ENCODE data around the gene NSUN2.

DNA sequence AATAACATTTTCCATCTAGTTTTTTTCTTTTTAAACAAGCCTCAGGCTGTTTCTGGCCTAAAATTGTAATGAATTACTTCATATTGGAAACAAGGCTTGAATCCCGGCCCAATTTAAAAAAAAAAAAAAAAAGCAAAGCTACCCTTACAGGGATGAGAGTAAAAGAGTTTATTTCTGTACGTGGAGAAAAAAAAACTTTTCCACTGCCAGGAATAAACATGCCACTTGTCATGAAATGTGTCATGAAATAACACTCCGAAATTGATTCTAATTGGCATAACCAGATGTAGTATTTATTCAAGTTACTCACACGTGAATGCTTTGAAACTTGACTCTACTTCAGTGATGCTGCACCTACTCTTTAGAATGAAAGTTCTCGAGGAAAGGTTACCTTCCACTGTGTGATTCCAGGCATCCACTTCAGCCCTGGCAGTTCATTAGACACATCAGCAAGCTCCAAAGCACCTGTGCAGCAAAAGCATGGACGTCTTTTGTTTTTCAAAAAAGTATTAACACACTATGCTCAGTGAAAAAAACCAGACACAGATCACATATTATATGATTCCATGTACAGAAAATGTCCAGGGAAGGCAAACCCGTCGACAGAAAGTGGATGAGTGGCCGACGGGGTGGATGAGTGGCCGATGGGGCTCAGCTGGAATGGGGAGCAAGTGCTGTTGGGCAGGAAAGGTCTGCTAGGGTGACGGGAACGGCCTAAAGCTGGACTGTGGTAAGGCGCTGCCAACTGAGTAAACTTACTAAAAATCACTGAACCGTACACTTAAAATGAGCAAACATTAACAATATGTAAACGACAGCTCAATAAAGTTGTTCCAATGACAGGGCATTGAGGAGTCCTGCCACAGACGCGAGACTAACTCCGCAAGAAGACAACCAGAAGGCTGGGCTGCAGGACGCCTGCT, 21.2 kb downstream of the NSUN2 start:
- TF ChIP-seq, protein P1, sequence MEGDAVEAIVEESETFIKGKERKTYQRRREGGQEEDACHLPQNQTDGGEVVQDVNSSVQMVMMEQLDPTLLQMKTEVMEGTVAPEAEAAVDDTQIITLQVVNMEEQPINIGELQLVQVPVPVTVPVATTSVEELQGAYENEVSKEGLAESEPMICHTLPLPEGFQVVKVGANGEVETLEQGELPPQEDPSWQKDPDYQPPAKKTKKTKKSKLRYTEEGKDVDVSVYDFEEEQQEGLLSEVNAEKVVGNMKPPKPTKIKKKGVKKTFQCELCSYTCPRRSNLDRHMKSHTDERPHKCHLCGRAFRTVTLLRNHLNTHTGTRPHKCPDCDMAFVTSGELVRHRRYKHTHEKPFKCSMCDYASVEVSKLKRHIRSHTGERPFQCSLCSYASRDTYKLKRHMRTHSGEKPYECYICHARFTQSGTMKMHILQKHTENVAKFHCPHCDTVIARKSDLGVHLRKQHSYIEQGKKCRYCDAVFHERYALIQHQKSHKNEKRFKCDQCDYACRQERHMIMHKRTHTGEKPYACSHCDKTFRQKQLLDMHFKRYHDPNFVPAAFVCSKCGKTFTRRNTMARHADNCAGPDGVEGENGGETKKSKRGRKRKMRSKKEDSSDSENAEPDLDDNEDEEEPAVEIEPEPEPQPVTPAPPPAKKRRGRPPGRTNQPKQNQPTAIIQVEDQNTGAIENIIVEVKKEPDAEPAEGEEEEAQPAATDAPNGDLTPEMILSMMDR (conservative IDR thresholded peaks at IDR 0.05; ENCODE audit: low read depth in 2 of 2) = no peak
- TF ChIP-seq EZH2phosphoT487 (IDR thresholded peaks at IDR 0.05; ENCODE audit: unreplicated experiment) (no peak), CREB1 (CRISPR knock-in tag; IDR thresholded peaks at IDR 0.05; ENCODE audit: low read depth) (no peak), EZH2 (IDR thresholded peaks at IDR 0.05; ENCODE audit: low read depth, unreplicated experiment) (no peak), POLR2AphosphoS5 (IDR thresholded peaks at IDR 0.05; ENCODE audit: low read depth) (no peak), STAT1 (IDR thresholded peaks at IDR 0.05; ENCODE audit: unreplicated experiment) (no peak), JUNB (IDR thresholded peaks at IDR 0.05; ENCODE audit: unreplicated experiment) (no peak)
- TF ChIP-seq, protein P2, sequence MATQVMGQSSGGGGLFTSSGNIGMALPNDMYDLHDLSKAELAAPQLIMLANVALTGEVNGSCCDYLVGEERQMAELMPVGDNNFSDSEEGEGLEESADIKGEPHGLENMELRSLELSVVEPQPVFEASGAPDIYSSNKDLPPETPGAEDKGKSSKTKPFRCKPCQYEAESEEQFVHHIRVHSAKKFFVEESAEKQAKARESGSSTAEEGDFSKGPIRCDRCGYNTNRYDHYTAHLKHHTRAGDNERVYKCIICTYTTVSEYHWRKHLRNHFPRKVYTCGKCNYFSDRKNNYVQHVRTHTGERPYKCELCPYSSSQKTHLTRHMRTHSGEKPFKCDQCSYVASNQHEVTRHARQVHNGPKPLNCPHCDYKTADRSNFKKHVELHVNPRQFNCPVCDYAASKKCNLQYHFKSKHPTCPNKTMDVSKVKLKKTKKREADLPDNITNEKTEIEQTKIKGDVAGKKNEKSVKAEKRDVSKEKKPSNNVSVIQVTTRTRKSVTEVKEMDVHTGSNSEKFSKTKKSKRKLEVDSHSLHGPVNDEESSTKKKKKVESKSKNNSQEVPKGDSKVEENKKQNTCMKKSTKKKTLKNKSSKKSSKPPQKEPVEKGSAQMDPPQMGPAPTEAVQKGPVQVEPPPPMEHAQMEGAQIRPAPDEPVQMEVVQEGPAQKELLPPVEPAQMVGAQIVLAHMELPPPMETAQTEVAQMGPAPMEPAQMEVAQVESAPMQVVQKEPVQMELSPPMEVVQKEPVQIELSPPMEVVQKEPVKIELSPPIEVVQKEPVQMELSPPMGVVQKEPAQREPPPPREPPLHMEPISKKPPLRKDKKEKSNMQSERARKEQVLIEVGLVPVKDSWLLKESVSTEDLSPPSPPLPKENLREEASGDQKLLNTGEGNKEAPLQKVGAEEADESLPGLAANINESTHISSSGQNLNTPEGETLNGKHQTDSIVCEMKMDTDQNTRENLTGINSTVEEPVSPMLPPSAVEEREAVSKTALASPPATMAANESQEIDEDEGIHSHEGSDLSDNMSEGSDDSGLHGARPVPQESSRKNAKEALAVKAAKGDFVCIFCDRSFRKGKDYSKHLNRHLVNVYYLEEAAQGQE (IDR thresholded peaks at IDR 0.05; ENCODE audit: unreplicated experiment) = no peak
